Upper lobe of left lung (tissue), 4 donors: Measurements from ENCODE around the gene SIGLEC5.

ENCODE experiments used
- EP300 ChIP-seq, 4 donors: sonication (generic); formaldehyde crosslinking; IDR thresholded peaks; one replicate each; pipeline ENCODE4 v1.5.1; 2017; ENCODE audit warnings: antibody characterized with exemption in 4 of 4, control low read depth in 2 of 4
- POLR2A ChIP-seq, 4 donors: fragments of 450-650 bp; IDR thresholded peaks; one replicate each; pipeline ENCODE4 v1.5.1; 2016 to 2017; ENCODE audit warnings: antibody characterized with exemption in 4 of 4, mild to moderate bottlenecking in 2 of 4

DNA sequence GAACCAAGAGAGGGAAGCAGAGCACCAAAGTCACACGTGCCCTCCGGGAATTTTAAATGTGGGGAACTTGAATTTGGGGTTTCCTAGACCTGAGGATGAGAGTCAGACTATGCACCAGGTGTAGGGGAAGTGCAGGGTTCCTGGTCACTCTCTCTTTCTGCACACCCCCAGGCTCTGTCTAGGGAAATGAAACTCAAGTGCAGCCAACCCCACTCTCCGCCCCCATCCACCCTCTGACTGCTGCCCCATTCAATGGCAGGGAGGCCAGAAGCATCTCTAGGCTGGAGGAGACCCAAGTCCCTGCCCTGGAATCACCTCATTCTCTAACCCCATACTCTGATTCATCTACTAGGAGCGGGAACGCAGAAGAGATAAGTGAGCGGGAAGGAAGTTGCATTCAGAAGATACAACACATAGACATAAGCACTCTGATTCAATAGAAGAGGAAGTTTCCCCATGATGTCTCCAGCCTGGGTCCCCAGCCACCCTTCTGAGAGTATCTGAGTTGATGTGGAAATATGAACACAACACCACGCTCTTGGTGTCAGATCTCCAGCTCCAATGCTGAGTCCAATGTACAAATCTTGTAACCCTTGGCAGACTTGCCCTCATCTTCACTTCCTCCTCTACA is 21.1 kb upstream of the SIGLEC5 start:
- TF ChIP-seq POLR2A (IDR thresholded peaks at IDR 0.05), result peak in 1 of 4 donors; percentile 17
- no peak for TF ChIP-seq EP300 (IDR thresholded peaks at IDR 0.05)
